Head of caudate nucleus (tissue), 42 donors: ENCODE measurements around the gene GRID1.
"Not testable (repeated sequence)": the region's sequence is repeated elsewhere in the genome, so short reads cannot be mapped to it uniquely, and the experiment has no call there.

Source experiments
- DNase-seq, 42 donors: peaks; one replicate each; pipeline versions ENCODE4 v3.0.0 to v3.0.0-alpha.2; 2020 to 2021; ENCODE audit warnings: mixed read lengths in 7 of 42
- intact Hi-C: fragments of 100-400 bp; cut with DNase I; formaldehyde crosslinking; loops from one replicate; pipeline ENCODE4 v1.15.0; 2022

Gene GRID1

GRCh38 chr10:86187499-86188239 is 178.9 kb downstream of the GRID1 start:
- peak in 12 of 42 donors; percentile 2 to 41 (median 12) for DNase-seq
- intact Hi-C loops: loop anchor here (10.0 kb wide), 1 partner anchor 77 kb away; no protein-coding TSS in a partner anchor

DNA sequence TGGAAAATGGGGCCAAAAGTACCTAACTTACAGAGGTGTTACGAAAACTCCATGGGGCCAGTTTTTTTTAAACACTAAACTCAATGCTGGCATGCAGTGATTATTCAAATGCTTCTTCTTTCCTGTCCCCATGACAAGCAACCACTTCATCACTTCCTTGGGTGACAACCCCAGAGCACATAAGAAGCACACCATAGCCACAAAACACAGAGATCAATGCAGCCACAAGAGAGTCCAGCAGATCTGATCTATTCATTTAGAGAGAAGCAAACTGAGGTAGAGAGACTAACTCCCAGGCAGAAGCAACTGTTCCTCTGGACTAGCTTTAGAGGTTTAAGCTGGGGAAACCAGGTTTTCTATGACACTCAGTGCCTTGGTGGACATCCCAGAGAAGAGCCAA is 180.0 kb downstream of the GRID1 start:
- intact Hi-C loops: loop anchor here (10.0 kb wide), 1 partner anchor 78 kb away; no protein-coding TSS in a partner anchor
- peak in 1 of 42 donors; percentile 2 for DNase-seq

DNA sequence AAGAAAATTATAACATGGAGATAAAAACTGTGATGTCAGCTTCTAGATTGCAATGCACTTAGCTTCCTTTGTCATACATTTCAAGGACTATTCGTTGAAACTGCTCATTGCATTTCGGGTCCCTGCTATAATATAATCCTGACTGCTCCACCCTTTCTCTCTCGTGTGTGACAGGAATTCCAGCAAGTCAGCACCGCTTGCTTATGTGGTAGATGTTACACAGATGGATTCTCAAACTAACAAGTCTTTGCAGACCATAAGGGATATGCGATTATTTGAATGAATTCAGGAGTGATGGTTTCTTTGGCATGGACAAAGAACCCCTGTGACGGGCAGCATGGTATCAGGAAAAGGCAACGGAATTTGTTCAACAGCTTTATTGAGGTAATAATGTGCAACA is 184.0 kb downstream of the GRID1 start:
- intact Hi-C loops: loop anchor here (5.0 to 10.0 kb wide), 2 partner anchors 82 to 180 kb away; no protein-coding TSS in a partner anchor
- peak in 4 of 42 donors; percentile 7 to 16 (median 12) for DNase-seq

- DNase-seq: peak; percentile 62 to 92 (median 84)
- intact Hi-C loops: loop anchor here (5.0 to 10.0 kb wide), 2 partner anchors 83 to 180 kb away; no protein-coding TSS in a partner anchor
These were observed 184.4 kb downstream of the GRID1 start for GRCh38 chr10:86182150-86182549.

GRCh38 chr10:86180861-86181260 is 185.7 kb downstream of the GRID1 start:
- peak in 5 of 42 donors; percentile 10 to 26 (median 19) for DNase-seq
- intact Hi-C loops: loop anchor here (5.0 to 10.0 kb wide), 2 partner anchors 84 to 181 kb away; no protein-coding TSS in a partner anchor

GRCh38 chr10:86179961-86180360 is 186.6 kb downstream of the GRID1 start:
- intact Hi-C loops: loop anchor here (5.0 to 10.0 kb wide), 2 partner anchors 85 to 182 kb away; no protein-coding TSS in a partner anchor
- peak in 5 of 42 donors; percentile 4 to 31 (median 22) for DNase-seq

- DNase-seq: peak in 6 of 42 donors; percentile 2 to 21 (median 16)
- intact Hi-C loops: no loop called here
These were observed 187.5 kb downstream of the GRID1 start for GRCh38 chr10:86179153-86179524.

GRCh38 chr10:86178401-86179152 is 188.0 kb downstream of the GRID1 start:
- intact Hi-C loops: no loop called here
- peak in 40 of 42 donors; percentile 20 to 83 (median 55) for DNase-seq

DNA sequence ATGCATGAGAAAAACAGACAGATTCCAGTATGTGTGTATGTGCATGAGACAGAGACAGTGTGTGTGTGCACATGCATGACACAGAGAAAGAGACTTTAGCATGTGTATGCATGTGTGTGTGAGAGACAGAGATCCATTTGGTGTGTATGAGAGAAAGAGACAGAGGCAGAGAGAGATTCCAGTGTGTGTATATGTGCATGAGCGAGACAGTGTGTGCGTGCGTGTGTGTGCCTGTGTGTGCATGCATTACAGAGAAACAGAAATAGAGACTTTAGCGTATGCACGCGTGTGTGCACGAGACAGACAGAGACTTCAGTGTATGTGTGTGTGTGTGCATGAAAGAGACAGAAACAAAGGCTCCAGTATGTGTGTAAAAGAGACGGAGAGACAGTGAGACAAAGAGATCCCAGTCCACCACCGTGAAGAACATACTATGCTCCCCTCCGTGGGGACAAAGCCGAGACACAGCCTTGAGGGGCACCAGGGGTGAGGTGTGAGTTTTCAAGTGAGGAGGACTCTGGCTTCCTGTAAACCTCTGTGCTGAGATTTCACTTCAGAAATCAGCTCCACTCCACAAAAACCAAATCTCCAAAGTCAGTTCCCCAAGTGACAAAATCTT is 188.9 kb downstream of the GRID1 start:
- intact Hi-C loops: no loop called here
- DNase-seq: peak in 10 of 42 donors; percentile 6 to 42 (median 24)

DNA sequence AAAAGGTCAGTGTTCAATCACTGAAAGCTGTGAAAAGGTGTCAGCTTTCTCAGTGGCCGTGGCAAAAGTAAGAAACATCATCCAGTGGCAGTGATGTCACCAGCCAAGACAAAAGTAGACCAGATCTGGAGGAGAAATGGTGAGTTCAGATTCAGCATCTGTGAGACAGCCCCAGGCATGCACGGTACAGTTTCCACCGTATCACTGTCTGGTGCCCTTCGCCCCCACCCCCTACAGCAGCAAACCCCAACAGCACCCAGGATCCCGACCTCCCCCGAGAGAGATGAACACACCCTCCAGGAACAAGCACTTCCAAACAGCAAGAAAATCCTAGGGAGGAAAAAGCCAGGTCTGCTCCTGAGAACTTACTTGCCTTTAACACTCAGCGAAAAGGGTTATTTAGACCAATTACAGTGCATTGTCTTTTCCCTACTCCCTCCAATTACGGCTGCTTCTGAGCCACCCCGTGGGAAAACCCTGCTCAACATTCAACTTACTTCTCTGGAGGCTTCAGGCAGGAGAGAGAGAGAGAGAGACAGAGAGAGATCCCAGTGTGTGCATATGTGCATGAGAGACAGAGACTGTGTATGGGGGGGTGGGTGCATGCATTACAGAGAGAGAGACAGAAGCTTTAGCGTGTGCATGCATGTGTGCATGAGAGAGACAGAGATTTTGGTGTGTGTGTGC is 189.6 kb downstream of the GRID1 start:
- DNase-seq: peak in 8 of 42 donors; percentile 1 to 35 (median 12)
- intact Hi-C loops: no loop called here

DNA sequence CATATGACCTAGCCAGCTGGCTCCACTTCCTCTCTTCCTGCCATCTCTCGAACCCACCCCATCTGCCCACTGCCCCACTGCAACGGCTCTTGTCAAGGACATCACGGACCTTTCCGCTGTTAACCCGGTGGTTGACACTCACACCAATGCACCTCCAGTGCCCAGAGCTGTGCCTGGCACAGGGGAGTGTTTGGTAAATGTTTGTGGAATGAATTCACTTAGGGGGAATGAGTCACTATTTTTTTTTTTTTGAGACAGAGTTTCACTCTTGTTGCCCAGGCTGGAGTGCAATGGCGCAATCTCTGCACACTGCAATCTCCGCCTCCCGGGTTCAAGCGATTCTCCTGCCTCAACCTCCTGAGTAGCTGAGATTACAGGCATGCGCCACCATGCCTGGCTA is 191.1 kb downstream of the GRID1 start:
- peak in 2 of 42 donors; percentile 5 to 8 for DNase-seq
- intact Hi-C loops: not testable (repeated sequence)

DNA sequence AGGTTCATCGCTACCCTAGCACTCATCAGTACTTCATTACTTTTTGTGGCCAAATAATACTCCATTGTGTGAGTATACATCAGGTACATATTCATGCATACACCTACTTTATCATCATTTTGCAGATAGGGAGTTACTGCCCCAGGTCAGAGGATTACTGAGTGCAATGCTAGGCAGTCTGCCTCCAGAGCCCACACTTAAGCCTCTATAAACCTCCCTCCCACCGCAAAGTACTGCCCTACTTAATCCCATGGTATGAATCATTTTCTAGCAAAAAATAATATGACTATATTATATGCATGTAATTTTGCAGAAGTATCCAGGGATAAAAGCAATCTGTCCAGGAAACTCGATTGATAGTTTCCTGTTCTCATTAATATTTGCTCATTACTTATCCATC is 194.3 kb downstream of the GRID1 start:
- intact Hi-C loops: no loop called here
- DNase-seq: no peak

- DNase-seq: peak in 7 of 42 donors; percentile 1 to 36 (median 18)
- intact Hi-C loops: no loop called here
These were observed 196.1 kb downstream of the GRID1 start for GRCh38 chr10:86170255-86171108.

DNA sequence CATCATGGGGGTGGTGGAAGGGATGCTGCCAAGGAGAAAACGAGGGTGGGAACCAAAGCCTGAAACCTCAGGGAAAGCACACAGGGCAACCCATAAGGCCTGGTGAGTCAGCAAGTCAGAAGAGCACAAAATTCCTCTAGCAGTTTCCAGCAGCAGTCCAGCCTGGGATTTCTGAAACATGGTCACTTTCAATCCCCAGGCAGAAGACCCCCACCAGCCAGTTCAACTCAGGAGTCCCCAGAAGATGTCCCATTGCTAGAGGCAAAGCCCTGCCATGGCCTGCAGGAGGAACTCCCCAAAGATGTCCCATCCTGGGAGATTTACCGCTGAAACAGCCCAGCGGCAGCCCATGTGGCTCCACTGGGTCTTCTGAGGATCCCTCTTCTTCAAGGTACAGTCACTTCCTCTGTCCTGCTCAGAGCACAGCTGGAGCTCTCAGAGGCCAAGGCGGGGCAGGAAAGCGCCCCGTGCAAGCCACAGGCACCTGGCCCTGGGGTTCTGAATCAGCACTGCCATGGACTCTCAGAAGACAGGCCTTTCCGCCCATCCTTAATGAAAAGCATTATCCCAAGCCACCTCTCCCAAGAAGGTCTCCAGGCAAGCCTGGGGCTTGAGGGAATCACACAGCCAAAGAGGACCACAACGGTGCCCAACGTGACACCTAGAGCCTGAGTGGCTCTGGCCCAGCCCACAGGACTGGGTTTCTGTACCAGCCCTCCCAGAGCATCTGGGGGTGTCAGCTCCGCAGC is 196.9 kb downstream of the GRID1 start:
- DNase-seq: peak in 5 of 42 donors; percentile 6 to 31 (median 22)
- intact Hi-C loops: no loop called here

- intact Hi-C loops: no loop called here
- DNase-seq: peak in 3 of 42 donors; percentile 1 to 5 (median 3)
These were observed 197.5 kb downstream of the GRID1 start for GRCh38 chr10:86169066-86169465.

DNA sequence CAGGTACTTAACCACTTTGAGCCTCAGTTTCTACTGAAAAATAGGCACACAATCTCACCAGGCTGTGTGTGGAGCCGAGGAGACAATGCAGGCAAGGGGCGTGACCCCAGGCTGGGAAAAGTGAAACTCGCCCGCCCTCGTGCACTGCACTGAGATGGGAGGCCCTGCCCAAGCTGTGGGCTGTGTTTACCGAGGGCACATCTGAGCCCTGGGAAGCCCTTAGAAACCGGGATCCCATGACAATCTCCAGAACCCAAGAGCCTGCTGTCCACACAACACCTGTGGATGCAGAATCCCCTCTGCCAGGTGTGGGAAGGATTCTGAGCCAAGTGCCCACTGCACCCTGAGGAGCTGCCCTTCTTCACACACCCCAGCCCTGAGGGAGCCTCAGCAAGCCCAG is 198.3 kb downstream of the GRID1 start:
- DNase-seq: peak in 4 of 42 donors; percentile 3 to 27 (median 12)
- intact Hi-C loops: no loop called here

- intact Hi-C loops: no loop called here
- DNase-seq: peak in 3 of 42 donors; percentile 1 to 37 (median 22)
These were observed 198.8 kb downstream of the GRID1 start for GRCh38 chr10:86167762-86168128.
